ENCODE measurements around the gene SERPINE1.
A peak's percentile ranks its signal among the peaks of the same experiment; 100 is the strongest.

The SERPINE1 gene

DNA sequence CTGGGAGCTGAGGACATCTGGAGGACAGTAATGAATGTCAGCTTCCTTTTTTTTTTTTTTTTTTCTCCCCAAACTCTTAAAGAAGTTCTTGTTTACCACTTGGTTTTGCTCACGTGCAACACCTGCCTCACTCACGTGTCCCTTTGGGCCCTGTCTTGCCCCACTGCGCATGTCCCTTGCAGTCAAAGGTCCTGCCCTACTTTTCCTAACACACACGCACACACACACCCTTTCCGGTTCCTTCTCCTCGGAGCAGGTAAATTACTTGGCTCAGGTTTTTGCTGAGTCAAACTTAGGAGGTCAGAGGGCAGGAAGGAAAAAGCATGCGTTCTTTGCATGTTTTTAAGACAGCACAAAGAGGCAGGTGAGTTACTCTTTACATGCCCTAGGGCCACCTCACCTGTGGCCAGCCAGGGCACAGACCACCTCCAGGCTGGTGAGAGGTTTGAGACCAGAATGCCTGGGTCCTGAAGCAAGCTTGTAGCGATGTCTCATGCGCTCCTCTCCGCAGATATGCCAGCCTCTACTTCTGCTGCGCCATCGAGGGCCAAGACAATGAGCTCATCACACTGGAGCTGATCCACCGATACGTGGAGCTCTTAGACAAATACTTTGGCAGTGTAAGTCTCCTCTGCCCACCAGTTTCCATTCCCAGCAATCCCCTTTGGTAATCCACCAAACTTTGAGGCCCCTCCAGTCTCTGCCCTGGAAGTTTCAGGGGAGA lies 30.1 kb downstream of the SERPINE1 start:
- DNase-seq (ENCODE audit: low read depth): no peak

DNA sequence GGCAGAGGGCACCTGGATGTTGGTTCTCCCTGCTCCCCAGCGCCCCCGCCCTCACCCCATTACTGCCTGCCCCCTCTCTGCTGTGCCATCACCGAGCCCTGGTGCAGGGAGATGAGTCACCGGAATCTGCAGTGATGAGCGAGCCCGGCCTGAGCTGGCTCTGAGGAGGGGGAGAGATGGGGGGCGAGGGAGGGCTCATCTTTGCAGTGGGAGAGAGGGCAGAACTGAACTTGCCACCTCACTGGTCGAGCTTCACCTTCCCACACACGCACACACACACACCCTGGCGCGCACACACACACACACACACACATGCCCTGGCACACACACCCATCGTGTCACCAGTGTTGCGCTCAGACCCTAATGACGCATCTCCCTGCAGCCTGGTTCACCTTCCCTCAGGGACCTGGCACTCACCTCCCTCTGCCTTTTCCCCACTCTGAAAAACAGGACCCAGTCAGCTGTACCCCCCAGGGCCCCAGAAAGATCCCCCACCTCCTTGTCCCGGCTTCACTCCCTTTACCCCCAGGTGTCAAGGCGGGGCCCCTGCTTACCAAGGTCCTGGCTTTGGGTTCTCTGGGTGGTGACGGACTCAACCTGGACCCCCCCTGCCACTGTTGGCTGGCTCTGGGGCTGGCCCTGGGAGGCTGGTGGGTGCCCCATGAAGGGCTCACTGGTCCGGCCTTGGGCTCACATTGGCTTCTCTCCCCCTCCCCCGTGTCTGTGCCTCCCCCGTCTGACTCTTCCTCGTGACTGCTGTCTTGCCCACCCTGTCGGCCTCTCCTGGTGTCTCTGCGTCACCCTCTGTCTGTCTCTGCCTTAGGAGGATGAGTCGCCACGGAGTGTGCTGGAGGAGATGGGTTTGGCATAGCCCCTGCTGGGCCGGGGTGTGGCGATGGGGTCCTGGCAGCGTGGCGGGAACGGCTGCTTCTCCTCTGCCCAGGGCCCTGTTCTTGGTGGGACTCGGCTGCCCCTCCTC lies 33.1 kb downstream of the SERPINE1 start:
- DNase-seq (ENCODE audit: low read depth): no peak

DNA sequence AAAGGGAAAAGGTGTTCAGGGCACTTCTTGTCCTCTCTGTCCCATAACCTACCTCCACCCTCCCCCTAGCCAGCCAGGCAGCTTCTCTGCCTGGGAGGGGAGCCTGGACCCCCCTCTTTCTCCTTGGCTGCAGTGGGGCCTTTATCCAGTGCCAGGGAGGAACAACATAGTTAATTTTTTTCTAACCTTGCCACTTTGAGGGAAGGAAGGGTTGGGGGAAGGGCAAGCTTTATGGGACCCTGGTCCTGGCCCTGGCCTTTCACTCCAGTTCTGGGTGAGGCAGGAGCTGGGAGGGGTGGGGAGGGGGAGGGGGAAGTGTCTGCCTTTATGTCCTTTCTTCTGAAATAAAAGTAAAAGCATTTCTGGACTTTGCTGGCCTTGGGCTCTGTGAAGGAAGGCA lies 34.0 kb downstream of the SERPINE1 start:
- DNase-seq (ENCODE audit: low read depth): no peak

DNA sequence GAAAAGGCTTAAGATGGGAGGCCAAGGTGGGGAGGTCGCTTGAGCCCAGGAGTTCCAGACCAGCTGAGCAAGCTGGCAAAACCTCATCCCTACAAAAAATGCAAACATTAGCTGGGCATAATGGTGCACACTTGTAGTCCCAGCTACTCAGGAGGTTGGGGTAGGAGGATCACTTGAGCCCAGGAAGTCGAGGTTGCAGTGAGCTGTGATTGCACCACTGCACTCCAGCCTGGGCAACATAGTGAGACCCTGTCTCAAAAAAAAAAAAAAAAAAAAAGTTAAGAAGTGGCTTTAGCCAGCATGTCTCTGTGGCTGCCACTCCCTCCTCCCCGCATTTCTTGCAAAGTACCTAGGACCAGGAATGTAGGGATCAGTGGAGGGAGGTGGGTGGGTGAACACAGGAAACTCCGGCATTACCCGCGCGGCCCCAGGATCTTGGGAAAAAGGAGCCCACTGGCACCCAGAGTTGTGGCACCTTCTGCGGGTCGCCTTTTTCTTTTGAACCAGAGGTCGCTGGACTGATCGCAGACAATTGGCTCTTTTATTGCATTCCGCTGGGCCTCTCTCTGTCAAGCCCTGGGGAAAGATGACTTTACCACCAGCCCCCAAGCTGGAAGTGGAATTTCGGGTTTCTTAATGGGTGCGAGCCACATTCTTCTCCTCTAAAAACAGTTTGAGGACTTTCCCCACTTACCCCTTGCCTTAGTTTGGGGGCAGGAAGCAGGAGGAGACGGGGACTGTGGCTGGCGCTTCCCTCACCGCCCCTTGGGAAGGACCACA lies 35.0 kb downstream of the SERPINE1 start:
- no peak for DNase-seq (ENCODE audit: low read depth)

DNA sequence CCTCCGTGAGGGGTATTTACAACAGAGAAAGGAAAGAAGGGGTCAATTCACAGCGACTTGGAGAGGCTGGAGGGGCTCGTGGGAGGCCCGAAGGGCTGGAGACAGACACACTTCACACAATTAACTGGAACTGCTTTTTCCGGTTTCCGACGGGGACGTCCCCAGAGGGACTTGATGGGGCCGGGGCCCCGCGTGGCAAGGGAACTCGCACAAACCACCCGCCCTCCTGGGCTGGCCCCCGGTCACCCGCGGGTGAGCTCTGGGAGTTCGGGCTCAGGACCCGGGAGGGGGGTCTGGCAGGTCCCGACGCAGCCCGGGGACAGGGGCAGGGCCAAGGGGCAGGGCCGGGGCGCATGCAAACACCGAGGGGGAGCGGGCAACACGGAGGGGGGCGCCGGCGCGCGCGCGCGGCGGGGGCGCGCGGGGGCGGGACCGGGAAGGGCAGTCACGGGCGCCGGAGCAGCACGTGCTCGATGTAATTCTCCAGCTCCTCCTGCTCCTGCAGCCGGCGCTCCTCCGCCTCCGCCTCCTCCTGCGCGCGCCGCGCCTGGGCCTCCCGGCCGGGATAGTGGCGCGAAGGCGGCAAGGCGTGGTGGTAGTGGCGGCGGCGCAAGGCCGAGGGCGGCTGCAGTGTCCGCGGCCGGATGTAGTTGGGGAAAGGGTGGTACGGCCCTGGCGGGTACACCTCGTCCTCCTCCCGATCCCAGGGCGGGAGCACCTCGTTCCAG lies 35.8 kb downstream of the SERPINE1 start:
- no peak for DNase-seq (ENCODE audit: low read depth)

DNA sequence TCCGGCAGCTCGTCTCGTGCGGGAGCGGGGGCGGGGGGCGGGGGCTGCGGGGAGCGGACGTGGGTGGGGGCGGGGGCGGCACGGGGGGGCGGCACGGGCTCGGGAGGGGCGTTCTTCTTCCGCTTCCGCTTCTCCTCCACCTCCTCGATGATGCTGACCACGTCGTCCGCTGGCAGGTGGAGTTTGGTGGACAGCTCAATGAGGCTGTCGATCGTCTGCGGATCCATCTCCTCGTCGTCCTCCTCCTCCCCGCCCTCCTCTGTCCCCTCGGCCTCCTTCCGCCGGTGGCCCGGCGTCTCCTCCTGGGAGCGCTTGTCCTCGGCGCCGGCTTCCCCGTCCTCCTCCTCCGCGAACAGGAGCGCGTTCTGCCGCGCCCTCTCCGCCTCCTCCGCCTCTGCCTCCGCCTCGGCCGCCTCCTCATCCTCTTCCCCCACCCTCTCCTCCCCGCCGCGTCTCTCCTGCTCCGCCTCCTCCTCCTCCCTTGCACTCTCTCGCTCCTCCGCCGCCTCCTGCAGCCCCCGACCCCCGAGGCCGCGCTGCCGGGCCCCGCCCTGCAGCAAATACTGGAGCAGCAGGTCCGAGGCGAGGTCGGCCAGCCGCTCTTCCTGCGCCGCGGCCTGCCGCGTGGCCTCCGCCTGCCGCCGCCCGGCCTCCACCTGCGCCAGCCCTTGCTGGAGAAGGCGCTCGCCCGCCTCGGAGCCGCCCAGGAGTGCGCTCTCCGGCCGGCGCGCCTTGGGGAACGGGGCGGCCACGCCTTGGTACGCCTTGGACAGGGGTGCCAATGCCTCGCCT lies 36.6 kb downstream of the SERPINE1 start:
- no peak for DNase-seq (ENCODE audit: low read depth)

DNA sequence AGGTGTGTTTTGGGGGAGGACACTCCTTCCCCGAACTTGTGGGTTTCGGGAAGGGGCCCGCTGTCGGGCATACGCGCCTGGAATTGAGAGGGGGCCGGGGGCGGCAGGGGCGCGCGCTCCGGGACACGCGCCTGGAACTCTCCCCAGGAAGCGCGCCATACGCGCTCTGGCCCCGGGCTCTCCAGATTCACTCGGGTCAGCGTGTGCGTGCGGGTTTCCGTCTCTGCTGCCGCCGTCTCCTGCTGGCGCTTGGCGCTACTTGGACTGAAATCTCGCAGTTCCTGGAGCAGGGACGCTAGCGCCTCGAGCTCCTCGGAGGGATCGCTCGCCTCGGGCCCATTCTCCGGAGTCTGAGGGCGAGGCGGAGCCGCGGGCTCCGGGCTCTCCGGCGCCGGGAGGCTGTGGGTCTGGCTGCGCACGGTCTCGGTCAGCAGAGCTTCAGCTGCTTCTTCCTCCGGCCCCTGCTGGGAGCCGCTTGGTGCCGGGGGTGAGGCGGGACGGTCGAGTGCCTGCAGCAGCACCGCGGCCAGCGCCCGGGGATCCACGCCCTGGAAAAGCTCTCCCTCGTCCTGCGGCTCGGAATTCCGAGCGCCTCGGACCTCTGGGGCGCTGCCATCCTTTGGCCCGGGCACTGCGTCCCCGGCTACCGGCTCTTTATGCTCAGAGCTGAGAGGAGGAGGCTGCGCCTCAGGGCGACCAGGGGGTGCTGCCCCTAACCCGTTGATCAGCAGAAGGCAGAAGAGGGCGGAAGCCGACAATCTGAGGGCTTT lies 37.4 kb downstream of the SERPINE1 start:
- no peak for DNase-seq (ENCODE audit: low read depth)

DNA sequence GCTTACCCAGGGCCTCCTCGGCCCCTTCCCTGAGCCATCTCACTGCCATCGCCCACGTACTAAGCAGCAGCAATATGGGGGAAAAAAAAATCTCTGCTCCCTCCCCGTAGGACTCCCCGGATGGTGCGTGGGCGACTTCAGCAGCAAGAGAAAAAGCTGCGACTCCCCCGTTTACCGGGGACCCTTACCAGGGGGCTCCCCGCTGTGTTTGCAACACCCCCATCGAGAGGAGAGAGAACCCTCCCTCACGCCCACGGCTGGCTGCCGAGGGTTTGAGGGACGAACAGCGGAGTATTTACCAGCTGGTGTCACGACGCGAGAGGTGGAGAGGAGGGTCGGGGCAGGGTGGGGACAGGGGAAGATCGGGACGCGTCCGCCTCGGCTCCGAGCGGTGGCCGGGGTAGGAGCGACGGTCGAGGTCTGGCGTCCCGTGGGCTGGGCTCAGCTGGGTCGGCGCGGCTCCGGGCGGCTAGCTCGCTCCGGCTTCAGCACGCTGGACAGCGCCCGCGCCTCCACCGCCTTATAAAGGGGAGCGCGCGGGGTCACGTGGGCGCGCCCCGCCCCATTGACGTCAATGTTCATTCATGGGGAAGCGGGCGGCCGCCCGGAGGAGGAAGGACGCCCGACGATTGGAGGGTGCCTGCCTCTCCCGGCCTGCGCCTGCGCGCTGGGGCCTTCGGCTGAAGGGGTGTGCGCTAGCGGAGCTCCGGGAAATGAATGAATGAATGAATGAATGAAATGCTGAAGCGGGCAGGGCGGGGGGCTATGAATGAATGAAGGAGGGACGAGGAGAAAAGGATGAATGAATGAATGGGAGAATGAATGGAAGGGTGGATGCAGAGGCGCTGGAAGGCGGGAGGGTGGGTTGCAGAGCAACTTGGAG lies 38.4 kb downstream of the SERPINE1 start, which contains the start of gene VGF:
Gene VGF (minus strand): TSS at position 495 of the 883 bp plus-strand sequence. CDS start 726 bp downstream, outside the sequence.
- DNase-seq (ENCODE audit: low read depth): peak; percentile 84

DNA sequence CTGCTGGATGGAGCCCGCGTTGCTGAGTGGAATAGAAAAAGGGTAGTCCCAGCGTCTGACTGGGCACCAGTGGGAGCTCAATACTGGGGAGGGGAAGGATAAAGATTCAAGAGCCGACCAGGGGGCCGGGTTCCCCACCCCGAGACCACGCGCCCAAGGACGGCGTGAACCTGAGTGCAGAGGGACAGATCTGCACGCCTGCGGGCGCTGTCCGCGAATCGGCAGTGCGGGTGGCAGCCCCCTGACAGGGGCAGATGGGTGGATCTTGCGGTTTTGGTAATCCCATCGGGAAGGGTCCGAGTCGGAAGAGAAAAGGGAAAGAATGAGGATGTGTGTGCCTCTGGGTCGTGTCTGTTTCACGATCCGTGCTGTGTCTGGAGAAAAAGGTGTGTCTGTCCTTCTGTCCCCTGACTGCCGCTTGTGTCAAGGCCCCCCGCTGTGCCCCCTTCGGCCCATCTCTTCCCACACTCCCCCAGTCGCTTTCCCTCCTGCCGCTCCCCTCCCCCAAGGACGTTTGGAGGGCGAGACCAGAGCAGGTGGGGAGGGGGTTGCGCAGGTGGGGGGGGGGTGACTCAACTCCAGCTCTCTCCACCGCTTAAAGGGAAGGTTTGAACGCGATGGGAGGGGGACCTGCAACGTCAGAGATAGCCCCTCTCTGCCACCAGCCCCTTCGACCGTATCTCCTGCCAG lies 39.2 kb downstream of the SERPINE1 start:
- DNase-seq (ENCODE audit: low read depth): no peak

DNA sequence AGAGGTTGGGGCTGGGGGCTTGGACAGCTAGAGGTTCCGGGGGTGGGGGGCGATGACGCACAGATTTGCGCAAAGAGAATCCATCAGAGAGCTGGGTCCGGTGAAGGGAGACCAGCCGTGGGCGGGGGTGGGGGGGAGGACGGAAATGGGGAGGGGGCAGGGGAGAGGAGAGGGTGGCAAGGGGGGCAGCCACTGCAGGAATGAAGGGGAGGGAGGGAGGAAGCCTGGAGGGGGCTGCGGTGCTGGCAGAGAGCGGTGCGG lies 39.7 kb downstream of the SERPINE1 start:
- DNase-seq (ENCODE audit: low read depth): no peak

DNA sequence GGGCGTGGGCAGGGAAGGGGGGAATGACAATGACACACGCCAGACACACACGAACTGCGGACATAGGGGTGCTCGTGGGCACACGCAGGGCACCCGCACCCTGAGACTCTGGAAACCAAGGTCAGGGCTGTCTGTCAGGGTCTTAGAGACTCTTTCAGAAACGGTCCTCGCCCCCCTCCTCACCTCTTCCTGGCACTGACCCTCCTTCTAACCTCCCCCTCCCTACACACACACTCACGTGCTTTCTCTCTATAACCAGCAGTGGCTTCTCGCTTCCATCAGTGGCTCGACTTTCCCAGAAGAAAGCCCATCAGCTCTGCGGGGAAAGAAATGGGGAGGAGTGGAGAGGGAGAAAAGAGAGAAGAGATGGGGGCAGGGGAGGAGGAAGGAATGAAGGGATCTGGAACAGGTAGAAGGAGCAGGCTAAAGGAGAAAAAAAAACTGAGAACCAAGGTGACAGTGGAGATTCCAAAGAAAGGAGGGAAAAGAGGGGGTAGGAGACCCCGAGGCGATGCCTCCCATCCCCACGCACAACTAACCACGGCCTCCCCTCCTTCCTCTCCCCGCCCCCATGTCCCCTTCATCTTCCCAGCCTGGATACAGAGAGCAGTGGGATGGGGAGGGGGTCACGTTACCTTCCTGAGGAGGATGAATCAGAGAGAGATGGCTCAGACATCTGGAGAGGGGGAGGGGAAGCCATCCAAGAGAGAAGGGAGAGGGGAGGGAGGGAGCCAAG lies 40.2 kb downstream of the SERPINE1 start:
- DNase-seq (ENCODE audit: low read depth): no peak

DNA sequence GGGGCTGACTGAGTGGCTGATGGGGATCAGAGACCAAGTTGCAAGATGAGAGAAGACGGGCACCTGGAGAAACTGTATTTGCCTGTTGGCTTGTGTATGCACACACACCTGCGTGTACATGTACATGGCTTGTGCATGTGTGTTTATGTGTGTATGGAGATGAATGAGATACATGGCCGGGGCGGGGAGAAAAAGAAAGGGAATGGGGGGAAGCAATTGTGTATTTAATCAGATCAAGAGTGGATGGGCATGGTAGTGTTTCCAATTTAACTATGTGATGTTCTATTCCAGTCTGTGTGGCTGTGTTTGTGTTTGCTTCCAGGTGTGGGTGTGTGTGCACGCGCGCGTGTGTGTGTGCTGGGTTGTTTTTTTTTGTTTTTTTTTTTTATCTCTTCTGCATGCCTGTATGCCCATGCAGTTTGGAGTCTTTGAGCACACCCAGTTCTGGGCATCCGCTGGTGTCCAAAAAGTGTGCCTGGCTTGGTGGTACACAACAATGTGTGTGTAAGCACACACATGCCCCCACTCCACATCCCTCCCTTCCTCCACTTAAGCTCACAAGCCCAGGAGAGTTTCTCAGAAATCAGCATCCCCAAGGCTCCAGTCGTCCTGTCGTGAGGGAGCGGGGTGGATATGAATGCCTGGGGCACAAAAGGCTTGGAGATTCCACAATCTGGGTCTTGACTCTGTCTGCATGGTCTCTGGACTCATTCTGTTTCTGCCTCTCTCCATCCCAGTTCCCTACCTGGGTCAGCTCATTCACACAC lies 40.9 kb downstream of the SERPINE1 start:
- DNase-seq (ENCODE audit: low read depth): no peak

DNA sequence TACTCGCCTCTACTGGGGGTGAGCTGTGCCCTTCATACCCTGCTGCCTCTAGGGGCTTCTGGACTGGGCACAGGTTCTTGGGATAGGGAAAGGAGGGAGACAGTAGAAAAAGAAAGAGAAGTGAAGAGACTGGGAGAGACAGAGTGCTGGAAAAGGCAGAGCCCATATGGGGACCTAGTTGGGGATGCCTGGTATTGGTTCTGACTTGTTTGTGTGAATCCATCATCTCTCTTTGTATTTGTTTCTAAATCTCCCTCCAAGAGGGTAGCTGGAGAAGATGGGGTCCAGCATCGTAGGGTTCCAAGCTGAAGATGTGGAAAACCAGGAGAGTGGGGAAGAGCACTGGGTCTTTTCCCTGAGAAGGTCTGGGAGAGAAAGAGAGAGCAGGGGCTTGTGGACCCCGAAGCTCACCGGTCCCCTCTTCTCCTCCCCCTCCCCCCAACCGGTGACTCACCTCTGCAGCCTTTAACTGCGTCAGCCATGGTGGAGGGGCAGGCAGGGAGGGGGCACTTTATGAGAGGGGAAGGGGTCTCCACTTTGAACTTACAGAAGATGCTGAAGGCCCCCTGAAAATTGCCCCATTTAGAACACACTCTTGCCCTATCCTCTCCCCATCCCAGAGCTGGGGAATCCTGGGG lies 41.6 kb downstream of the SERPINE1 start:
- no peak for DNase-seq (ENCODE audit: low read depth)

DNA sequence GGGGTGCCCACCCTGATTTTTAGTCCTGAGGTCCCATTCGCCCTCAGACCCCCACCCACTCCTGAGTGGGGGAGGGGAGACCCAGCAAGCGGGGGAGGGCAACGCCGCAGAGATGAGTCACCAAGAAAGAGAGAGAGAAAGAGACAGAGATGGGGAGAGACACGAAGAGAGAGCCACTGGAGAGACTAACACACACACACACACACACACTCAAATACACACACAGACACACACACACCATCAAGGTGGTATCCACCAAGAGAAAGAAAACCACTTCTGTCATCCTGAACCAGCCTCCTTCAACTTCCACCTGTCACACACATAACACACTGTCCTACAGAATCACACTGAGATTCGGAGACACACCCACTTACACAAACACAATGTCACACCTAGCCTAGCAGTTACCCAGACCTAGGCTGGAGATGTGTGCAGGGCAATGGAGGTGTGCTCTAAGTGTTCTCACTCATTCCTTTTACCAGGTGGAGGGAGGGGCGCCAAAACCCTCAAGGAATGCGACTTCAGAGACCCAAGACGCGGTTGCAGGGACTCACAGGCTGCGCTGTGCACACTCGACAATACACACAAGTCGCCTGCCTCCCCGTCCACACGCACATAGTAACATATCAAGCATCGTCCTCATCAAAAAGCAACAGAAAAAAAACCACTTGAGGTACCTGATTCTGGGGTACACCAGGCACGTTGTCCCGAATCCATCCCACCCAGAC lies 42.4 kb downstream of the SERPINE1 start:
- no peak for DNase-seq (ENCODE audit: low read depth)

DNA sequence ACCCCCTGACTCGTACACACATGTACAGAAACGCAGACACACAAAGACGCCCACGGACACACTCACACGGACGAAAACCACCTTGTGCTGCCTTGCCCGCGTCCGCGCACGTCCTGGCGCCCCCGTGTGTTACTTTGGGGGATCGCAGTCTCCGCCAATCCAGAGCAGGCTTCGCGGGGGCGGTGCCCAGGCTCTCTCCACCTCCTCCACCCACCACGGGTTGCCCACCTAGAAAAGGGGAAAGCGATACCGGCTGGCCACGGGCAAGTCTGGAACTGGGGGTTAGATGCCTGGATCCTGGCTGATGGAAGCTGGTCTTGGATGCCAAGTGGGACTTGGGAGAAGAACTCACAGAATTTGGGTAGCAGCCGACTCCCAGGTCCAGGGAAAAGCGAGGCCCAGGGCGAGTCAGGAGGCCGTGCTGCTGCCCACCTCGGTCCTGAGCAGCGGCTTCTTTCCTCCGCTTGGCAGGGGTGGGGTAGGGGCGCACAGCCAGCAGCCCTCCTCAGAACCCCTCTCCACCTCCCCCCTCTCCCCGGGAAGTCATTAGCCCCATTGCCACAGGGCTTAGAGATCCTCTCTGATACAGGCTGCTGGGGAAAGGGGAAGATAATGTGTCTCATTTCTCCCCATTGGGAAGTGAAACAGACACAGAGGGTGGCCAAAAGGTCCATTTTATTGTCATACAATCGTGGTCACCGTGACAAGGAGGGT lies 43.1 kb downstream of the SERPINE1 start:
- DNase-seq (ENCODE audit: low read depth): peak; percentile 63

All from activated T-helper 1 cell treated with Interleukin-2 at 50 U/mL for 16 hours (primary cell).